Esophagus muscularis mucosa (tissue), 4 donors: Measurements from ENCODE around the gene ZNF789.

Experiments used
- CTCF ChIP-seq, 3 experiments: fragments of 200-600 bp in 2 of 3; fragments of 450-650 bp in 1 of 3; sonication (generic) in 2 of 3; IDR thresholded peaks; one replicate each; pipeline ENCODE4 v1.5.1; 2017 to 2019; ENCODE audit warnings: antibody characterized with exemption in 3 of 3, mild to moderate bottlenecking in 2 of 3, moderate library complexity in 1 of 3
- EP300 ChIP-seq: sonication (generic); formaldehyde crosslinking; IDR thresholded peaks from one replicate; pipeline ENCODE4 v1.6.1; 2017; ENCODE audit warnings: antibody characterized with exemption
- POLR2A ChIP-seq: fragments of 450-650 bp; IDR thresholded peaks from one replicate; pipeline ENCODE4 v1.6.1; 2017; ENCODE audit warnings: antibody characterized with exemption, moderate library complexity, mild to moderate bottlenecking, low read depth
- POLR2AphosphoS5 ChIP-seq, 2 donors: sonication (generic); formaldehyde crosslinking; IDR thresholded peaks; one replicate each; pipeline ENCODE4 v1.6.1; 2017; ENCODE audit warnings: antibody characterized with exemption in 2 of 2

- TF ChIP-seq CTCF (IDR thresholded peaks at IDR 0.05) (no peak), POLR2AphosphoS5 (IDR thresholded peaks at IDR 0.05) (no peak), POLR2A (no peak), EP300 (no peak)
Observed at GRCh38 chr7:99461221-99461620, 11.5 kb upstream of the ZNF789 start.
